HG03175 (cell line): ENCODE results near the gene VMP1.
"Not testable (repeated sequence)": the region's sequence is repeated elsewhere in the genome, so short reads cannot be mapped to it uniquely, and the experiment has no call there.

Source experiments
- ATAC-seq: cut with Tn5 transposase; IDR thresholded peaks from one replicate; pipeline ENCODE4 v1.9.1; 2021; ENCODE audit warnings: mild to moderate bottlenecking, moderate library complexity; ENCODE audit not compliant: unreplicated experiment

The VMP1 gene

DNA sequence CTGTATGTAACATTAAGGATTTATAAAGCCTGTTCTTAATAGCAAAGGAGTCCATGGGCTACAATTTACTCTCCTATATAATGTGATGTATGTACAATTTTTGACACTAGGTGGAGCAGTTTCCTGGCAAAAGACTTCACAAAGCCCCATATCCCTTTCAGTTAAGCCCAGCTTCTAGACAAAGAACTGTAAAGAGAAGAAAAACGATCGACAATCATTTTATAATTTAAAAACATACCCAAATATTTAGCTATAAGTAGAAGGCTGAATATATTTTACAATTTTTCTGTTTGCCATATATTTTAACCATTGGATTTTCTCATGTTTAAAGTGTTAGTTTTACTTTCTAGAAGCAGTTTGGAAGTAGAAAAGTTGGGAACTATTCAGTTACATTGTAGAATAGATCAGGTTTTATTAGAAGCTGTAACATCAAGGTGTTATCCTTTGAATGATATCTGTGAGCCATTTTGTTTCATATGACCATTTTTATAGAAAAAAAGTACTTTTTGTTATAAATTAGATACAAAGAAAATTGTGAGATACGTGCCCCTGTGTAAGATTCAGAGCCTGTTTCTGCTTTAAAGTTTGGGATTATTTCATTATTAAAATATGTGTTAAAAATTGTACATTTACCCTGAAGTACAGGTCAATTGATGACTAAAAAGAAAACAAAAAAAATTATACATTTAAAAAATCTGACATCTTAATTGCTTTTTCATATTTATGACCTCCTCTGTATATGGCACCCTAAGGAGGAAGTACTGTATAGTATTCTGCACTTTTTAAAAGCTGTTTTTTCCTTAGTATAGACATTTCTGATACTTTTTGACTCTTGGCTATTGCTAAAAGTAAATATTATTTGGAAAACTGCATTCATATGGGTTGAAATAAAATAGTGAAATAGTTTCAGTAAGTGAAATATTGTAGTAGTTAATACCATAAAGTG, 46.3 kb downstream of the VMP1 start:
- ATAC-seq: peak; percentile 63

DNA sequence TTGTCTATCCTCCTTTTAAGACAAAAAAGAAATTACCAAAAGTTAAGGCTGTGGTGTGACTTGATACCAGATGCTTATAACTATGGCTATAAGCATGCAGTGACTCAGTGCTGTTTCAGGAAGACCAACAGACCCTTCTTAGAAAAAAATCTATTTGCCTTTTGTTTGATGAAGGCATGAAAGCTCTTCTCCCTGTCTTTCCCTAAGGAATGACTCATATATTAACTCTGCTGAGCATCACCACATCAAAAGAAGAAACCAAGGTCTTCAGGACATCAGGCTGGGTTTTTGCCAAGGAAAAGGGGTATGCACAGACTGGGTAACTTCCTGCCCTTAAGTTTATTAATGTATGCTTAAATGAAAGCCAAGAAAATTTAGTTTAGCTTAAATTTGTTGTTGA, 47.1 kb downstream of the VMP1 start:
- no peak for ATAC-seq

DNA sequence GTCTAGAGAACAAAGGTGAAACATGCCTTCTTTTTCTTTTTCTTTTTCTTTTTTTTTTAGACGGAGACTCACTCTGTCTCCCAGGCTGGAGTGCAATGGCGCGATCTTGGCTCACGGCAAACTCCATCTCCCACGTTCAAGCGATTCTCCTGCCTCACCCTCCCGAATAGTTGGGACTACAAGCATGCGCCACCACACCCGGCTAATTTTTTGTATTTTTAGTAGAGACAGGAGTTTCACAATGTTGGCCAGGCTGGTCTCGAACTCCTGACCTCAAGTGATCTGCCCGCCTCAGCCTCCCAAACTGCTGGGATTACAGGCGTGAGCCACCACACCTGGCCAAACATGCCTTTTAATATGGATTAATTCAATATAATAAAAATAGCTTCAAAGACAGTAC, 47.6 kb downstream of the VMP1 start:
- ATAC-seq: not testable (repeated sequence)

DNA sequence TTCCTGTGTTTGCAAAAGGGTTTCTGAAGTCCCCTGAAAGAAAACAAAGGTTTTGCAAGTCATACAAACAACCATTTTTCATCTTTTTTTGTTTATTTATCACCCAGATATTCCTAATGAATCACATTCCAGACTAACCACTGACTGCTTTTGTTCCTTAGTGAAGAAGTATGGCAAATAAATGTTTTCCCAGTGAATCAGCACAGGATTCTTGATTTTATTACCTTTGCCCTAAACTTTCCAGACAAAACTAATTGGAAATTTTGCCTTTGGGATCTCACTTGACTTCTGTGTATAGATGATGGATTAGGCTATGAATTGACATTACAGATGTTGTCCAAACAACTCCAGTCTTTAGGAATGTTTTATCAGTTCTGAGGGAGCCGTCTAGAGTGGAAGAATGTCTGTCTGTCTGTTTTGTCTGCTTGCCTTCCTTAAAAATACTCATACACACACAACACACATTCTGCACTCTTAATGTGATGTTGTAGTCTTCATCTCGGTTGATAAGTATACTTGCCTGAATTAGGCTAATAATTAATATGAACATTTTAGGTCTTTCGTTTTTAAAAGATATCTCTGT, 48.9 kb downstream of the VMP1 start:
- no peak for ATAC-seq

DNA sequence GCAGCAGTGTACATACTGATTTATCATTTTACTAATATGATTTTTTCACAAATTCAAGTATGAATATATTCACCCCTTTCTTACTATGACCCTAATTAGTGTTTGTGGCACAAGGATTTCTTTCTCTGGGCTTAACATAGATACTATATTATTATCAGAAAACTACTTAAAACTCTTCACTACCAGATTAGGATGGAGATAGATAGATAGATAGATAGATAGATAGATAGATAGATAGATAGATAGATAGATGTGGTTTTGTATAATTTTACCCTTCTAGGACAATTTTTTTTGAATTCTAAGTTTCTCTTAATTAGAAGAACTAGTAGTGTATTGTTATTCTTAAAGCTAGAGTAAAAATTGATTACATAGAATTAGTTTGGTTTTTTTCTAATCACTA, 49.6 kb downstream of the VMP1 start:
- no peak for ATAC-seq

DNA sequence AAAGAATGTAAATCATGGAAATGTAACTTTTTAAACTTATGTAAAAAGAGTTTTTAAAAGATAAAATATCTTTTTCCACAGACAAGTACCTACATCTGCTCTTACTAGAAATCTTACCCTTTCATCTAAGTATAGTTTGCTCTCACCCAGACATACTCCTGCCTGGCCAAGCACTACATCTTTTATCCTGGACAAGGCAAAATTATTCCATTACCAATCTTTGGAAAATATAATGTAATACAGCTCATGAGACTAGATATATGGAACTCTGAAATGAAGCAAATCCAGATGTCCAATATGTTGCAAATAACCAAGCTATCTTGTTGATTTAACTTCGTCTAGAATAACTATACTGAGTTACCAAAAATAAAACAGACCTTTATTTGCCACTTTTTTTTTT, 50.0 kb downstream of the VMP1 start:
- ATAC-seq: no peak

DNA sequence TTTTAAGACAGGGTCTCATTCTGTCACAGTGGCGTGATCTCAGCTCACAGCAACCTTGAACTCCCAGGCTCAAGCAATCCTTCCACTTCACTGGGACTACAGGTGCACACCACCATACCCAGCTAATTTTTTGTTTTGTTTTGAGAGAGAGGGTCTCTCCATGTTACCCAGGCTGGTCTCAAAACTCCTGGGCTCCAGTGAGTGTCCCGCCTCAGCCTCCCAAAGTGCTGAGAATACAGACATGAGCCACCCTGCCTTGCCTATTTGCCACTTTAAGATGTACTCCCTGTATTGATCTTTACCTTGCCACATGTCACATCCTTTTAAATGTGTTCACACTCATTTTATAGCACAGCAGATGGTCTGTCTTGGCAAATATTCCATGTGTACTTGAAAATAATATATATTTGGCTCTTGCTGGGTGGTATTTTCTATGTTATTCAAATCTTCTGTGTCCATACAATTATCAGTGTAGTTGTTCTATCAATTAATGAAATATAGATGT, 50.5 kb downstream of the VMP1 start:
- no peak for ATAC-seq

DNA sequence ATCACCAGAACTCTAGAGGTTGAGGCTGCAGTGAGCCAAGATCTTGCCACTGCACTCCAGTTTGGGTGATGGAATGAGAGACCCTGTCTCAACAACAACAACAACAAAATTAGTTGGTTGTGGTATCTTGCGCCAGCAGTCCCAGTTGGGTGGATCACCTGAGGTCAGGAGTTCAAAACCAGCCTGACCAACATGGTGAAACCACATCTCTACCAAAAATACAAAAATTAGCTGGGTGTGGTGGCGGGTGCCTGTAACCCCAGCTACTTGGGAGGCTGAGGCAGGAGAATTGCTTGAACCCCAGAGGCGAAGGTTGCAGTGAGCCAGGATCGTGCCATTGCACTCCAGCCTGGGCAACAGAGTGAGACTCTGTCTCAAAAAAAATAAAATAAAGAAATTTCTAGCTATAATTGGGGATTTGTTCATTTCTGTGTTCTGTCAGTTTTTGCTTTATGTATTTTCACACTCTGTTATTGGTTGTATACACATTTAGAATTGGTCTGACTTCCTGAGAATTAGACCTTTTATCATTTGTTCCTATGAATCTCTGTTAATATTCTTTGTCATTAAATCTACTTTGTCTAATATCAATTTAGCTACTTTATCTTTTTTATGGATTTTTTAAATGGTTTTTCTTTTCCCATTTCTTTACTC, 51.7 kb downstream of the VMP1 start:
- not testable (repeated sequence) for ATAC-seq

DNA sequence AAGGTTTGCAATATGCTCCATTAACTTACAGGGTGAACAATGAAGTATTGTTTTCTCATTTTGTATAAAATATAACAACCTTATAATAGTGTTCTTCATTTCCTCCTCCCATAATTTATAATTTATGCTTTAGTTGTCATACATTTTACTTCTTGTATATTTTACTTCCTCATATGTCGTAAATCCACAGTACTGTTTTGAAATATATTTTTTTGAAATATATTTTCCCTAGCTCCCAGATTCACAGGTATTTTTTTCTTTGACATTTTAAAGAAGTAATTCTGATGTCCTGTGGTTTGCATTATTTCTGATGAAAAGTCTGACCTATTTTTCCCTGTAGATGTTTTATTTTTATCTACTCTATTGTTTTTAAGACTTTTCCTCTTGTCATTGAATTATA, 52.7 kb downstream of the VMP1 start:
- ATAC-seq: no peak

DNA sequence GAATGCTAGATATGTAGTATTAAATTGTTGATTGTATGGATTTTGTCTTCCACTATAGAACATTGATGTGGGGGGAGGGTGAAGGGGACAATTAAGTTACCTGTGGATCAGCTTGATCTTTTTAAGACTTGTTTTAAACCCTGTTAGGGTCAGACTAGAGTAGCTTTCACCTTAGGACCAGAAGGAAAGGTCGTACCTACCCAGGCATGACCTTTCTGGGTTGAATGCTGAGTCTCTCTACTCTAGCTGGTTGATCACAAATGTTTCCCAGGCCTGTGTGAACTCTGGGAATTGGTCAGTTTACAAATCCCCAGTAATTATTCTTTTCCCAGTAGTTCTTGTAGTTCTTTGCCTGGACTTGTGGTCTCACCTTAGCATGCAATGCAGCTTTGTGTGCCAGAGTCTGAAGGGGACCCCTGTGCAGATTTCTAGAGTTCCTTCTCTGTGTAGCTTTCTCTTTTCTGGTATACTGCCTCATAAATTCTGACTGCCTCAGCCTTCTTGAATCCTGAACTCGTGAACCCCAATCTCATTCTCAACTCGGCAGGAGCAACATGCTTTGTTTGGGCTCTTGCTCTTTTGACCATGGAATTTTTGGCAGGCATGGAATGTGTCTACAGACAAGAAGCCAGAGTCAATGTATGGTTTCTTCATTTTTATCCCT, 54.1 kb downstream of the VMP1 start:
- no peak for ATAC-seq

DNA sequence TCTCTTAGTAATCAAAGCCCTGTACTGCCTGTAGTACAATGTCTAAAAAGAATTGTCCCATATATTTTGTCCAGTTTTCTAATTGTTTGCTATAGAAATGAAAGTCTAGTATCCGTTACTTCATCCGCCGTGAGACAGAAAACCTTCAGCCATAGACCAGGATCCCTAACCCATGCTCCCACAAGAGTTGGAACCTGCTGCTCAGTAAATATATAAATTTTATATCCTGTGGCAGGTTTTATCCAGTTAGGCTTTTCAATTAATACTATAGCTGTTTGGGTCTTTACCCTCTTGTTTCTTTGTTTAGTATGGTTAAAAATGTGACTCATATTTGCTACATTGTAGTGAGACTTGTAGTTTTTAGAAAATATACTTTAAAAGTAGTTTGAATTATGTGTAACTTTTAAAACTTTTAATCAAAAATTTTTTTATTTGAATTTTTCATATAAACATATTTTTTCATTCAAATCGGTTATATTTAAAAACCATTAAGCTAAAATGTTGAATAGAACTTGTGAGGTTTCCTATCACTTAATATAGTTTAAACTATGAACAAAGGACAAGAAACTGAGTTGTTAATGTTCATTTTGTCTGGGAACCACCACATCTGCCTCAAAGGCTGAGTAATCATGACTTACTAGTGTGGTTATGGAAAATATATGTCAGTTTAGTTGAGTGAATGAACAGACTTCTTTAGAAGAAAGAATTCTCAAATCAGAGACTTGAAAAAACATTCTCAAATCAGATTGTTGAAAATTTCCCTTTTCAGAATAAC, 54.8 kb downstream of the VMP1 start:
- no peak for ATAC-seq

DNA sequence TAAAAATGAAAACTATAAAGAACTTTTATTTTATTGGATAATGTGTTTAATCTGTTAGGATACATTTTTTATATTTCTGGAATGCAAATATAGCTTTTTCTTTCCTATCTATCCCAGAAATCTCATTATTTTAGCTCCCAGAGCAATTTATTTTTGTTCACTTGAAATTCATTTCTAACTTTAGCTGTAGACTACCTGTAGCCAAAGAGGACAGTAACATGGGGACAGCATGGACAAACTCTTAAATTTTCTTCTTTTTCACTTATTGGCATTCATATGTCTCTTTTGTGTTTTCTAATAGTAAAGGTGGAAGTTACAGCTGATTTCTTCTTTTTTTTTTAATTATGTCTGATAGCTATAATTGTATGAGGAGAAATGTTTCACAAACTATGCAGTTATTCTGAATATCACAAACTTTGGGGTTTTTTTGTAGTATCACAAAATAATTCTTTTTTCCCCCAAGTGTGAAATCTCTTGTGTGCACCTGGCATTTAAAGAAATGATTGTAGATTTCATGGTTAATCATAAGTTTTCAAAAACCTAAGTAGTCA, 55.4 kb downstream of the VMP1 start:
- no peak for ATAC-seq

DNA sequence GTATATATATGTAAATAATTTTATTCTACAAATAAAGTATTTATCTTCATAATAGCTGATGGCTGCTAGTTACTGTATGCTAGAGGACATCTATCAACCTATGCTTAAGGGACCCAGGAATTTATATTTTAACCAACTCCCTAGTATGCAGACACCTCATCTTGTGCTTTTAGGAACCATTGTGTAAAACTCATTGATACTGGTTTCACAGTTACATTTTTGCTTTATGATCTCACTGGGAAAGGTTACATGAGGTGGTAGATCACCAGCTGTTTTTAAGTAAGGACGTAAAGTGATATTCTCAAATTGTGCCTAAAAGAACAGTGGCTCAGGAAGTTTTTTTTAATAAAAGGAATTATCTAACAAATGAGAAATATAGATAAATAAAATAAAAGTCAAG, 56.4 kb downstream of the VMP1 start:
- ATAC-seq: no peak

DNA sequence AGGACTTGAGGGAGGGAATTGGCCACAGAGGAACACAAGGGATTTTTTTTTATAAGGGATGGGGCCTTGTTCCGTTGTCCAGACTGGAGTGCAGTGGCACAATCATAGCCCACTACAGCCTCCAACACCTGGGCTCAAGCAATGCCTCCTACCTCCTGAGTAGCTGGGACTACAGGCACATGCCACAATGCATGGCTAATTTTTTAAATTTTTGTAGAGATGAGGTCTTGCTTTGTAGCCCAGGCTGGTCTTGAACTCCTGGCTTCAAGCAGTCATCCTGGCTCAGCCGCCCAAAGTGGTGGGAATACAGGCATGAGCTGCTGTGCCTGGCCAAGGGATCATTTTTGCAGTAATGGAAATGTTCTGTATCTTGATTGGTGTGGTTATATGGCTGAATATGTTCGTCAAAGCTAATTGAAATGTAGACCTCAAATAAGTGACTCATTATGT, 56.9 kb downstream of the VMP1 start:
- ATAC-seq: no peak

DNA sequence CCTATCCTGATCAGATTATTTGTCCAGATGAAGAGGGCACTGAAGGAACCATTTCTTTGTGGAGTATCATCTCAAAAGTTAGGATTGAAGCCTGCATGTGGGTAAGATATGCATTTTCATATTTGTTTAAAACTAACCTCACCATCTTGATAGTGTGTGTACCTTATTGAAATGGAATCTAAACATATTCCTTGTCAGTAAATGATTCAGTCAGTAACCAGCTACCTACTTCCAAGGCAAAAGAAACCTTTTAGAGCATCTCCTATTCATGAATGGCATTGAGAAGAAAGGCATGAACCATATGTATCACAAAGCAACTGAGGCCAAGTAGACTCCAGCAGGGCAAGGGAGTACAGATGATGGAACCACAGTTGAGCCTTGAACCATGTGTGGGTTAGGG, 57.6 kb downstream of the VMP1 start:
- no peak for ATAC-seq

DNA sequence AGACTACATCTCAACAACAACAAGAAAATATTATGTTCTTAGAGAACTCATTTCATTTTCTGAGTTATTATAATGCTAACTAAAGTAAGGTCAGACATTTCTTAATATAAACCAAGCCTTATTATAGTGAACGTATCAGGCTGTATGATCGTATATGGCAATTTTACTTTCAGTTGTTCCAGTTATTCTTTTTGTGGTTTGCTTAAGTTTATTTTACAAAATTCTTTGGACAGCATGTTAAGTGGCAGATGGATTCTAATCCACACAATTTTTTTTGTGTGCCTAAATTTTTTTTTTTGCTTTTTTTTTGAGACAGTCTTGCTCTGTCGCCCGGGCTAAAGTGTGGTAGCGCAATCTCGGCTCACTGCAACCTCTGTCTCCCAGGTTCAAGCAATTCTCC, 59.0 kb downstream of the VMP1 start:
- ATAC-seq: no peak

DNA sequence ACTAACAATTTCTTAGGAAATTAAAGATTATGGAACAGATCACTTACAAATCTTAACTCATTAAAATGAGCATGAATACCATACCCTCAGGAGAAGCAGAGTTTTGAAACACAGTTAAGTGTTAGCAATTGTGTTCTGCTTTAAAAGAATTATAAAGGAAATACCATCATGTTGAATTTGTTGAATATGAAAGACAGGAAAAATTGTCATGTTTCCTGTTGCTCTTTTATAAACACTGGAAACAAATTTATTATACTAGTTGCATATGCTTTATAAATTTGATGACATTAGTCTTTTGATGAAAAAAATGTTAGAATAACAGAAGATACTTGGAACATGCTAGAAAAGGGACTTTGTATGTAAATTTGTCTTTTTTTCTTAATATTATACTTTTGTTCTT, 59.7 kb downstream of the VMP1 start:
- no peak for ATAC-seq

DNA sequence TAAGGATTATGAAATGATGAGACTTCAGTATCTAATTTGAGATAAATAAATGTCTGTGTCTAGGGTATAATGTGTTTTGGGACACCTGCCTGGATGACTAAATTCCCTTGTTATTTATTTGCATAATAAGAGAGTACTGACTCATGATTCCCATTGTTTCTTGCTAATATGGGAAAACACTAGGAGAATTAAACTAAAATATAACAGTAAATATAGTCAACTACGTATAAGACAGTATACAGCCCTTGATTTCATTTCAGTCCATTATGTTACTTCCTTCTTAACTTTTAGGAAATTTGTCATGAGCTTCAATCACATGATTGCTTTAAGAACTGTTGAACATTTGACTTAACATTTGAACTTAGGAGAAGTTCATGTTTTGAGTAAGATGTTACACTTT, 62.4 kb downstream of the VMP1 start:
- ATAC-seq: no peak

DNA sequence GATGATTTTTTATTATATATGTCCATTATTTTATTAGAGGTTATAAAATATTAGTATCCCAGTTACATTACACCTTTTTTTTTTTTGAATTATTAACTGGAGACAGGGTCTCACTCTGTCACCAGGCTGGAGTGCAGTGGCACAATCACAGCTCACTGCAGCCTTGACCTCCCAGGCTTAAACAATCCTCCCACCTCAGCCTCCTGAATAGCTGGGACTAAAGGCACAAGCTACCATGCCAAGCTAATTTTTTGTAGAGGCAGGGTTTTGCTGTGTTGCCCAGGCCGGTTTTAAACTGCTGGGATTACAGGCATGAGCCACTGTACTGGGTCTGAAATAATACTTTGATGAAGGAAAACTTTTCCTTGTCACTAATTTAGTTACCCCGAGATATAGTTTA, 63.6 kb downstream of the VMP1 start:
- no peak for ATAC-seq

DNA sequence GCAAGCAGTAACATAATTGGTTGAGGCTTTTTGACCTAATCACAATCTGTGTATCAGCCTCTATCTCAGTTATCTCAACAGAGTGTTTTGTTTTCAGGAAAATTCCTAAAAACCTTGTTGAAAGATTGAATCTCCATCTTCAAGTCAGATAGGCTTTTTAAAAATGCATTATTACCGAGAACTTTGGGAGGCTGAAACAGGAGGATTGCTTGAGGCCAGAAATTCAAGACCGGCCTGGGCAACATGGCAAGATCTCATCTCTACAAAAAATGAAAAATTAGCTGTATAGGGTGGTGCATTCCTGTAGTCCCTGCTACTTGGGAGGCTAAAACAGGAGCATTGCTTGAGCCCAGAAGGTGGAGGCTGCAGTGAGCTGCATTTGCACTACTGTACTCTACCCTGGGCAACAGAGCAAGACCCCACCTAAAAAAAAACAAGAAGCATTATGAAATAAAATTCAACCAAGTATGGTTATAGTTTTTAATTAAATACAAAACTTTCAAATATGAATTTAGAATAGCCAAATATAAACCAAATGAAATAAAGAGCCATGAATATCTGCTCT, 68.4 kb downstream of the VMP1 start:
- ATAC-seq: no peak
